NOMO-1 (cell line): Measurements from ENCODE around the gene PTPRQ.
"Not testable (repeated sequence)": the region's sequence is repeated elsewhere in the genome, so short reads cannot be mapped to it uniquely, and the experiment has no call there.

ENCODE experiments used
- DNase-seq, 2 experiments: peaks; one replicate each; lab custom pipeline; 2025; ENCODE audit not compliant: unreplicated experiment in 2 of 2; lab: John Stamatoyannopoulos, UW

Gene PTPRQ

DNA sequence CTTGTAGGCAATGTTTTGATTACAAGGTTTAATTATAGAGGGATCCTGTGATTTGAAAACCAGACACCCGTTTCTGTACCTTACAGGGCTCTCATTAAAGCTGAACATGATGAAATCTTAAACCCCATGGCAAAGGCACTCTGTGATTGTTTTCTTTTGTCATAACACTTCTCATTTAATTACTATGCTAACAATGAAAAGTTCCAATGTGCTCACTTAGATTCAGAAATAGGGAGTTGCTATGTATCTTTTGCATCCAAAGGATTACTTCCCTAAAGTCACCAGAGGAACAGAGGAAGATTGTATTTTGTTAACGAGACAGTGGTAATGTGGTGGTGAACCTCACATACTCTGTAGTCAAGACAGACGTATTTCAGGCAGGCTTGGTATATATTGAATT is 181.9 kb downstream of the PTPRQ start:
- peak in 1 of 2 experiments; percentile 2 for DNase-seq

DNA sequence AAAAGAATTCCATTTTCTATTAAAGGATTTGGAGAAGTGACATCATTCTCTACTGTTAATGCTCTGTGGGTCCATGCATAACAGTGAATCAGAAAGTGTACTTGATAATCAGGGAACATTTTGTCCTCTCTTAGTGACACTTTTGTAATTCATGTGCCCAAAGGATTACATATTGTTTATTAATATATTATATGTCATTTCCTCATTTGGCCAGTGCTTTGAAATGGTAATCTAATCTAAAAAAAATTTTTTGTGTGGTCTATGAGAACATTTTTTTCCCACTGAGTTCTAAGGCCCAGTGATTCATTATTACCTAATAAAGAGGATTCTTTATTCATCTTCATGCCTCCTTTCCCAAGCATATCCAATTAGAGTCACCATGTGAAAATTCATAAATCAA is 183.7 kb downstream of the PTPRQ start:
- DNase-seq, result no peak

DNA sequence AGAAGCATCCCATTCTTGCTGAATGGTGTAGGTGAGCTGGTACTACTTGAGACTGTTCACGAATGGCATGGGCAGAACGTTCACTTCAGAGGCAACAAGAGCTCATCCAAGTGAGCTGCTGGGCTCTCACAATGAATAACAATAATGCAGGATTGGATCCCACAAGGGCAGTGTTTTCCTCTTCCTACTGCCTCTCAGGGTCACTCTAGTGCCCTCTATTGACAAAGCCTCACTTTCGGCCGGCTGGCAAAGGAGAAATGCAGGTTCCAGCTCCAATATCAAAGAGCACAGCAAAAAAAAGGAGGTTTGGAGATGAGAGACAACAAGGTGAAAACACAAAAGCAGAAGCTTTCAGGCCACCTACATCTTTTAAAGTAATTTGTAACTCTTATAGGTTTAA is 188.8 kb downstream of the PTPRQ start:
- DNase-seq, result peak in 1 of 2 experiments; percentile 3

DNA sequence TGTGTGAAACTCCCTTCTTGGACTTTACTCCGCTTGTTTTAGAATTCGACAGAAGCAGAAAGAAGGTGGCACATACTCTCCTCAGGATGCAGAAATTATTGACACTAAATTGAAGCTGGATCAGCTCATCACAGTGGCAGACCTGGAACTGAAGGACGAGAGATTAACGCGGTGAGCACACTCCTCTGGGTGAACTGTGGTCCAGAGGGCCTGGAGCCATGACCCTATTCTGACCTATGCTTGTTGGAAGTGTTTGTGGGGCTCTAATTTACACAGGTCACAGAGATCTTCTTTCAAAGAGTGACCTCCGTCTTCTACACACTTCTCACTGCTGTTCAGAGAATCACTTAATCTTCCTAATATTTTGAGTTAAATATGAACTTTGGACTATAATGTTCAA is 190.9 kb downstream of the PTPRQ start:
- no peak for DNase-seq

DNA sequence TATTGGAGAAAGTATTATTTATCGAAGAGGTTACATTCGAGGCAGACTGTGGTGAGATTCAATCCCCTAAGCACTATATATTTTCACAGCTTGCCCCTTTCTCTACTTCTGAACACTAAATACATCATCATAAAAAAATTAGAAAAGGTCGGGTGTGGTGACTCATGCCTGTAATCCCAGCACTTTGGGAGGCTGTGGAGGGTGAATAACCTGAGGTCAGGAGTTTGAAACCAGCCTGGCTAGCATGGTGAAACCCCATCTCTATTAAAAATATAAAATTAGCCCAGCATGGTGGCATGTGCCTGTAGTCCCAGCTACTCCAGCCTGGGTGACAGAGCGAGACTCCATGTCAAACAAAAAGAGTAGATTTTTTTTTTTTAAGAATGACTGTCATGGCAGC is 192.8 kb downstream of the PTPRQ start:
- DNase-seq, result no peak

DNA sequence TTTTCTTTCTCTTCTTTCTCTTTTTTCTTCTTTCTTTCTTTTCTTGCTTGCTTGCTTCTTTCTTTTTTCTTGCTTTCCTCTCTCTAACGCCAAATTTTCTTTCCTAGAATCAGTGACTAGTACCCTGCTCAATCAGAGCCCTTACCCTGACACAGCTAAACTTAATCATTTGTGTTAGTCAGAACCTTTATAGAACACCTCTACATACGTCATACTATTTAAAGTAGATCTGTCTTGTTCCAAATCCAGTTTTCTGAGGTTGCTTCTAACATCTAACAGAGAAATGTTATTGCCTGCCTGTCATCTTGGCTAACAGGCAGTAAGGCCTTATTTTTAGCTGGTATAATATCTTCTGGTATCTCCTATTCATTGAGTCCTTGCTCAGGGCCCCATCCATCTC is 197.9 kb downstream of the PTPRQ start:
- DNase-seq, result no peak

DNA sequence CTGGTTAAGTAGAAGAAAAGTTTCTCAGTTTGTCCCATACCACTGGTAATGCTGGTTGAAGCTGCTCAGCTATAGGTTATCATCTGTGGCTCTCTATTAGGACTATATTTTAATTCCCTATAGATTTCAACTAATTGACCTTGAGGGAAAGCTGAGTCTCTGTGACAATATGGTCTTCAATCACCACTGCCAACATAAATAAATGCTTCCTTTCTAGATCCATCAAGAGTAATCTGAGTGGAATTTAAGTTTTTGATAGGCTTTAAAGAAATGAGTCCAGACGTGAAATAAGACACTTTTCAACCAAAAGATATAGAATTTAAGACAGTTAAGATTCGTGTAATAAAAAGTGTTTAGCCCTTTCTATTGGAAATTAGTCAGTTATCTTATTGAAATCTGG is 199.9 kb downstream of the PTPRQ start:
- DNase-seq, result no peak

DNA sequence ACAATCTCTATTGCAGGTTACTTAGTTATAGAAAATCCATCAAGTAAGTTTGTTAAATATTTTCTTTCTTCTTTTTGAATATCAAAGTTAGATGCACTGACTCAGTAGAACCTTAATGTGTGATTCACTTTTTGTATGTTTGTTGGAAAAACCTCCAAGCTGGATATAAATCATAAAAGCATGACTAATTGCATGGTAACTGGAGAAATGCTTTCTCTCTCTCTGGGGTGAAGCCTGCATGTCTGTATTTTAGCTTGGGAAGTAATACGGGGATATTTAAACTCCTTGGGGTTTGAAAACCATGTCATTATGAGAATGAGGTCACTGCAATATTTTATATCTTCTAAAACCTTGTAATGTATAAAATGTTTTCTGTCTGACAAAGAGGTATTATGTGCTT is 204.8 kb downstream of the PTPRQ start:
- DNase-seq, result no peak

DNA sequence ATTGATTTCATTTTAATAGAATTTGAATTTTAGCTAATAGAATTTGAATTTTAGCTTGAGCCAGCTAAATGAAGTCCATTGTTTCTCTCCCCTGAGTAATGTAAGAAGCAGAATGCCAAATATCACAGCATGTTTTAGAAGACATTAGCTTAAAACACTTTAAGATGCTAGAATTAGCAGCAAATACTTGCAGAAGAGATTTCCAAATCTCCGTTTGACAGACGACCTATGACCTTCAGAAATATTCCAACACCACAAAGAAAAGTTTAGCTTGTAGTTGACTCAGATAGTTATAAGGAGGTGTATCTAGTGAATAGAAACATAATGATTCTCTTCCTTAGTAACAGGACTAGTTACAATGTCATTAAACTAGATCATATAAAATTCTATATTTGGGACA is 211.7 kb downstream of the PTPRQ start:
- no peak for DNase-seq

DNA sequence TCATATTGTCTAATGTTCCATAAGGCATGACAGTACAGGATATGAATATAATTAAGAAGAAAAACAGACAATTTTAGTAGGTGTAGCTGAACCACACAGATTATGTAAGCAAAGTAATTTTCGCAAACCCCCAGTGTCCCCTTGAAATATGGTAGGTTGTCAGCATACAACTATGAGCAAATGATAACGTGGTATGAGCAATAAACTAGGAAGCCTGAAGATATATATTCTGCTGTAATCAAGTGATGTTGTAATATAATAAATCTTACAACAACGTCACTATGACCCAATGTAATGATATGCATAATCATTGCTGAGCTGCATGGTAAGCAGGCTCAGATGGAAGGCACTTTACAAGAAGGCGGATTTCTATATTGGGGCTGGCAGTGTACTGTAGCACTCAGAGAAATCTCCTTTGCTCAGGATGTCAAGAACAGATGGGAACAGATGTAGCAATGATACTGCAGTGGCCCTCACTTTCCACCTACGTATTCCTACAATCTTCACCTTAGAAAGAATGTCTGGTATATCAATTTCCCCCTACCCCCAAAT is 215.6 kb downstream of the PTPRQ start:
- DNase-seq, result no peak

DNA sequence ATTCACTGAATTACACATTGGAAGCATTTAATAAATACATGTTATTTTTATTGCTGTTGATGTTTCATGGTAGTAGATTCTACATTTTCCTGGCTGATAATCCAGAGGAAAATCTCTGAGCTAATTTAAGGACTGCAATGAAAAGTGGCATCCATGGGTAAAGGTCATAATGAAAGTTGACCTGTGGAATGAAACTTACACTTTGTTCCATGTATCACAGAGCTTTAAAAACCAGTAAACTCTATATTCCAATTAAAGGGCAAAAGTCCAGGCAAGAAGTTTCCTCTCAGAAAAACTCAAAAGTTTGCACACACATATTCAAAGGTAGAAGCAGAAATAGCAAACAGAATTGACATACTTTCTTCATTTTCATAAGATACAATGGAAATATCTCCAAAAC is 218.6 kb downstream of the PTPRQ start:
- DNase-seq, result no peak

DNA sequence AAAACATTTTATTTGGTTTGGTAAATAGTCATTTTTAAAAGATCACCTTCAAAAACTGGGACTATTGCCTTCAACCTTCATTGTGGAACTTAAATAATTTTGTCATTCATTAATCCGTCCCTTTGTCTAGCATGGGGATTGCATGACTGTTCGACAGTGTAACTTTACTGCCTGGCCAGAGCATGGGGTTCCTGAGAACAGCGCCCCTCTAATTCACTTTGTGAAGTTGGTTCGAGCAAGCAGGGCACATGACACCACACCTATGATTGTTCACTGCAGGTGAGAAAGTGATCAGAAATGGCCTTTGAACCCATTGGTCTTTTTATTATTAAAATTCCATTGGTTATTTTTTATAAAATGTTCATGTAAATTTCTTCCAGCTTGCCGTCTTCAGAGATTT is 226.2 kb downstream of the PTPRQ start:
- no peak for DNase-seq

DNA sequence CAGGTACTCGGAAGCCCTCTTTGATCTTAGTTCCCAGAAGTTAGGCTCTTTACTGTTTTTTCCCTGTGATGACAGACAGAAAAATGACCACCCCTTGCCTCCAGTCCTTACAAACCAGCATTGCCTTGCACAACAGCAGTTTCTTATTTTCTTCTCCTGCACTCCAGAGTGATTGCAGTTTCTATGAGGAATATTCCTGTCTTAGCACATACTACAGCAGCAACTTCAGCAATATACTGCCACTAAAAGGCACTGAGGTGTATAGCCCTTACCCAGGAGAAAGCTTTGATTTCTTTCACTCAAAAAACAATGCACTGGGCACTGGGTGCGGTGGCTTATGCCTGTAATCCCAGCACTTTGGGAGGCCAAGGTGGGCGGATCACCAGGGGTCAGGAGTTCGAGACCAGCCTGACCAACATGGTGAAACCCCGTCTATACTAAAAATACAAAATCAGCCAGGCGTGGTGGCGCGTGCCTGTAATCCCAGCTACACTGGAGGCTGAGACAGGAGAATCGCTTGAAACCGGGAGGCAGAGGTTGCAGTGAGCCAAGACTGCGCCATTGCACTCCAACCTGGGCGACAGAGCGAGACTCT is 232.1 kb downstream of the PTPRQ start:
- not testable (repeated sequence) for DNase-seq

DNA sequence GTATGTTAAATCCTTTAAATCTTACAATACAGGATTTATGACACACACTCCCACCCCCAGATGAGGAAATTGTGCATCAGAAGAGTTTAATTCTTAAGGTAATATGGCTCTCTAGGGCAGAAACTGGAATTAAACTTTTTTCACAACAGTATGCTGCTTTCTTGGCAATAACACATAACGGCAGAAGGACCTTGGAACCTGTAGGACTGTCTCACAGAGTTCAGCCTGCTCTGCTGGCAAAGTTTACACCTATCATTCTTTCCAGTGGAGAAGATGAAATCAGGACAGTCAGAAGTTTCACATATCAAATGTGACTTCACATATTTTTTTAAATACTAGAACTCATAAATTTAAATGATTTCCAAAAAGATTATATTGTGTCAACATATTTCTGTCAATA is 232.8 kb downstream of the PTPRQ start:
- DNase-seq, result no peak

DNA sequence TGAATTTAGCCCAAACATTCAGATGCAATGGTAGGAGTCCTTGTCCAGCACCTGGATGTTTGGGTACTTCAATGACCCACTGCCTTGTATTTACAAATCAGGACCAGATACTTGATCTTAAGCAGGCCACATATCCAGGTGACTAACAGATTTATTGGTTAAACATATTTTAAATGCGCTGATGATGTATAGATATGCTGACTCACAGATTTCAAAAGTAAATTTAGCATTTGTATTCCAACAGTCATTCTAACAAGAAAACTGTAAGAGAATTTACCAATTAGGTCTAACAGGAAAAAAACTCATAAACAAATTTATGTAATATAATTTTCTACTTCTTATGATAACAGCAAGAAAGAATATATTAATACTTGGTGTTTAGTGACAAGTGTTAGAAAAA is 234.0 kb downstream of the PTPRQ start:
- DNase-seq, result no peak

DNA sequence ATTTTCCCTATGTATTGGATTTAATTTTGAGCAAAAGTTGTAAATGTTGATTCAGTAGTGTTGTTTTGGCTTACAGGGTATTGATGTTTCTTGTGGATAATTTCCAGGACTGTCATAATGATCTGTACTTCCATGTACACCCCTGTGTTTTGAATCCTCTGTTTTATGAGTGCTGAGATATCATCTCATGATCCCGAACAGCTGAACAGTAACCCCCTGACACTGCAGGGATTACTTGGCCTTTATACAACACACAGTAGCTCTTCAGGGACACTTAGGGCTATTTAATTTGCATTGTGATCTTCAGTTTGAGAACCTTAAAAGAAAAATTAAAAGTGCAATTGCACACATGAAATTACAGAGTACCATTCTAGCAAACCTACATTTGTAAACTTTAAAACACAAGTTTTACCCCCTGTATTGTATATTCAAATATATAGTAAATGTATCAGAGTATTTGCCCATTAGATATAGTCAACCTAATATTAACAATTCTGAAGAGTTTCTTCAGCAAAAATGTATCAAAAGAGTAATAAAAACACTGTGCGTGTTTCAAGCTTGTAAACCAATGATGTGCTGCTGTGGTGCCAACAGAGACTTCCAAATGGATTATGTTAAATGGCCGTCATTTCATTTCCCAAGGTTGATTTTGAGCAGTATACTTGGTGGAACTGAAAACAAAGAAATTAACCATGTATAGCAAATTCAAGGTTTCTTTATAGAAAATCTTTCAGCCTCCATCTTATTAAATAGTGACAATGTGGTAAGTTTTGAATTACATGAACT is 235.5 kb downstream of the PTPRQ start:
- DNase-seq, result no peak

DNA sequence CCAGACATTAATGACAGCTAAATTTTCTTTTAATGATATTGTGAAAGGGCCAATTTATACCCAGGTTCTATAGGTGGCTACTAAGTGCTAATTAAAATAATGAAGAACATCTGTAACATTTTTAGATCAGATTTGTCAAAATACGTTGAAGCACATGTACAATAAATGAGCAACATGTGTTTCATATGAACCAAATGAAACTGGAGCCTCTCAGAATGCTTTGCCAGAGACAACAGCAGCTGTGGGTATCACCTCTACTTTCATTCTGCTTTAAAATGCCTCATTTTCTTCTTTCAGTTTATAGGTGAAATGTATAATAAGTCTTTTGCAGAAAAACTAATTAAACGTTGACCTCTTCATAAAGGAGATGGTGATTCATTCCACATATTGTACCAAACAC is 237.3 kb downstream of the PTPRQ start:
- no peak for DNase-seq

DNA sequence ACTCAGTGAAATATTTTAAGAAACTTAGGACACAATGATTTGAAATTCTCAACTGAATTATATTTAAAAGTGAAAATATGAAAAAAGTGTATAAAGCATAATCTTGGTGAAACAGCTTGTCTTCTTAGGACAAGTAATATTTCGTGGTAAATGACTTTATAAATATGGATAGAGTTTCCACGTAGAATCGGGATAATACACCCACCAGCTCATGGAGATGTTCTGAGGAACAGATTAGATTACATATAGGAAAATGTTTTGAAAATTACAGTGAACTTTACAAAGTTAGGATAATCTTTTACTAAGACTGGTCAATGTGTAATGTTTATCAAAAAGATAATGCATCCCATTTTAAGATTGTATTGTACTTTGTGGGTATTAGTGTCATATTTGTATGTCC is 237.8 kb downstream of the PTPRQ start:
- no peak for DNase-seq

DNA sequence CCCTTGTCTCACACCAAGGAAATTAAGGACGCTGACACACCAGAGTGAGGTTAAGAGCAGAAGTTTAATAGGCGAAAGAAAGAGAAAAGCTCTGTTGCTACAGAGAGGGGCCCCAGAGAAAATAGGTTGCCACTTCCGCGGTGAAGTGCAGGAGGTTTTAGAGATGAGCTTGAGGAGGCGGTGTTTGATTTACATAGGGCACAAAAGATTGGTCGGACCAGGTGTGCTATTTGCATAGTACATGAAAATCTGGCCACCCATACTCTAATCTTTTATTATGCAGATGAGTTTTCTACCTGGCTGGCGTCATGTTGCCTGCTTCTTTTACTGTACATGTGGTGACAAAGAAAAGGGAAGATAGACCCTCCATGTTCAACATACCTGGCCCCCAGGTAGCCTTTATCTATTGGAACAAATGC is 240.1 kb downstream of the PTPRQ start:
- DNase-seq, result no peak

DNA sequence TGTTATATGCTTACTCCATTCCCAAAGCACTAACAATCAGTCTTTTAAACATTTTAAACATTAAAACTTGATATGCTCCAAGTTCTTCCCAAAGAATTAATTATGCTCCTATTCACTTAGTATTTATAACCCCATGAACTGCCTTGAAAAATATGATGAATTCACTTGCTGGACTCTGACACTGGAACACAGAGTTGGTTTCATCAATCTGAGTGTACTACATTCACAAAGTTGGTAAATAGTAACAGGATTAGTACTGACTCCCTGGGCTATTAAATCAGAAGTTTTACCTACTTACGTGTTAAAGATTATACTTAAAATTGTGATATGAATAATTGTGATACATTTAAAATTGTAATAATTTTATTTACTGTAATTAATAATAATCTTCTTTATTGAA is 246.1 kb downstream of the PTPRQ start:
- no peak for DNase-seq

DNA sequence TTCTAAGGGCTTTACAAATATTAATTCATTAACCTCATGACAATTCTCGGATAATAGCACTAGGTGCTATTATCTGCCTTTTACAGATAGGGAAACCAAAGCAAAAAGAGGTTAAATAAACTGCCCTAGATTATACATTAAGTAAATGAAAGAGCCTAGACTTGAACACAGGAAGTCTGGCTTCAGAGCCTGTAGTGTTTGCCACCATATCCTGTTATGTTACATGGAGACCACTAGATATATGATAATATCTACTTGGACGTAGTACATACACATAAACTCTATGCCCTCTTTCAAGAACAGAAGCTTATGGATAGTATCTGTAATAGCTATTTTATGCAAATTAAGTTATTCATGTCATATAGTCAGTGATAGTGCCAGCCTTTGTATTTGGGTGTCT is 246.5 kb downstream of the PTPRQ start:
- no peak for DNase-seq

DNA sequence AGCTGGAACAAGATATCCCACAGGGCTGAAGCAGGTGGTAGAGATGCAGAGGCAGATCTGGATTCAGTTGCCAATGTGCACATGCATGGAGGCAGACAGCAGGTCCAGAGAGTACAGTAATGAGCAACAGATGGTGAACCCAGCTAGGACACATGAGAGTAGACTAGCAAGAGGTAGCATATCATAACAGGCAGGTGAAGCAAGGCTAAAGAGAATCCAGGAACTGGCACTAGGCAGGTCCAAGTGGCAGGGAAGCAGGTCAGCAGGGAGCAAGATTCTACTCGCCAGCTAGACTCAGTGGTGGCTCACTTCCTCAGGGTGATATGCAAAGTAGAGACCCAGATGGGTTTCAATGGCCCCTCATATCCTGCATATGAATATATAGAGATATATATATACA is 248.1 kb downstream of the PTPRQ start:
- DNase-seq, result no peak
